HG03175 (cell line): ENCODE measurements around the gene MRPS21.
"Not testable (repeated sequence)": the region's sequence is repeated elsewhere in the genome, so short reads cannot be mapped to it uniquely, and the experiment has no call there.

ENCODE experiments used
- ATAC-seq: cut with Tn5 transposase; IDR thresholded peaks from one replicate; pipeline ENCODE4 v1.9.1; 2021; ENCODE audit warnings: mild to moderate bottlenecking, moderate library complexity; ENCODE audit not compliant: unreplicated experiment

The MRPS21 gene

DNA sequence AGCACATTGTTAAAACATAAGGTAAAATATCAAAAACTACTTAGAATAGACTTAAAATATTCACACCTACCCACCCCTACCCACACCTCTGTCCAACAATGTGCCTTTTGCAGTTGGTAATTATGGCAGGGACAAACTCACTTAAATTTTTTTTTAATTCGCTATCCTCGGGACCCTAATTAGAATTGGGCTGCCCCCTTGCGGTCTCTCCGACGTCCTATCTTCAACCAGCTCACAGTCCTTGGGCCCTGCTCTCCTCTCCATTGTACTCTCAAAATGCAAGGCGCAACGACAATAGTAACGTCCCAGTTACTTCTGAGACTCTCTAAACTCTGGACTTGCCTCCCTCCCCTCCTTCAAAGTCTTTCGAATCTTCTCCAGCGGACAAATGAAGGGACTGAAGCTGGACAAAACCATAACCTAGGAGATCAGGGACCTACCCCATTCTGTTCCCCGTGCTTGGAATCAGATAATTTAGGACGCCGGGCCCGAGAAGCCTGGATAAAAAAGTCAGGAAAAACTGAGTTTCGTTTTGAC, 12.4 kb upstream of the MRPS21 start:
- no peak for ATAC-seq

DNA sequence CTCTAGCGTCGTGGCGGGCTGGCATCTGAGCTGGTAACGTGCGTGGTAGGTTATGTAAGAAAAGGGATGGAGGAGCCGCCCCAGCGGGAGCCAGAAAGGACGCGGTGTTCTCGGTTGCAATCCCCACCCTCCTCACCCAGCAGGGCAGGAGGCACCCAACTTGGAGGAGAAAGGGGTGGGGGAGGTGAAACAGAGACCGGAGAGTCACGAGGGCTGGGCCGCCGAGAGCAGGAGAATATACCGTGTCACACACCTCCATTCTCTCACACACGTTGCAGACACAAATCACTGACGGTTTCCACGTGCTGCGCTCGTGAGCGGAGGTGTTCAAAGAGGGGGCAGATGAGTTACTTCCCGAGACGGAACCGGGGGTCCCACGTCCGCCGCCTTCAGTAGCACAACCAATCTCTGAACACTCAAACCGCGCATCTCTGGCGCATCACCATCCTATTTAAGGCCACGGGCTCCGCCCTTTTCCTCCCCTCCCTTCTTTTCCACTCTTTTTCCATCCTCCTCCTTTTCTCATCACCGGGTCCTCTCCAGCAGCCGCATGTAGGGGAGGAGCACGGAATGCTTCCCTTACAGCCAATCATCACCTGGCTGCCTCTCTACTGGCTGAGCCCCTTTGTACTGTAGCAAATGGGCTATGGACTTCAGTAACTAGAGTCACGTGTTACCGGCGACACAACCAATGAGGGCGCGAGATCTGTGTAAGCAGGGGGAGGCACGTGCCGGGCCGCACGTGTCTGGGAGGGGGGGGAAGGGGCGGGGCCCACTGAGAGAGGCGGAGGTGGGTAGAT, 11.7 kb upstream of the MRPS21 start, which contains the start of gene CIART:
Gene CIART (plus strand): TSS at position 797 of the 800 bp plus-strand sequence. CDS start 714 bp downstream, outside the sequence.
- peak; percentile 86 for ATAC-seq

GRCh38 chr1:150282558-150282958, 11.1 kb upstream of the MRPS21 start:
- ATAC-seq: no peak

- no peak for ATAC-seq
These were observed 10.4 kb upstream of the MRPS21 start for GRCh38 chr1:150283260-150283659.

DNA sequence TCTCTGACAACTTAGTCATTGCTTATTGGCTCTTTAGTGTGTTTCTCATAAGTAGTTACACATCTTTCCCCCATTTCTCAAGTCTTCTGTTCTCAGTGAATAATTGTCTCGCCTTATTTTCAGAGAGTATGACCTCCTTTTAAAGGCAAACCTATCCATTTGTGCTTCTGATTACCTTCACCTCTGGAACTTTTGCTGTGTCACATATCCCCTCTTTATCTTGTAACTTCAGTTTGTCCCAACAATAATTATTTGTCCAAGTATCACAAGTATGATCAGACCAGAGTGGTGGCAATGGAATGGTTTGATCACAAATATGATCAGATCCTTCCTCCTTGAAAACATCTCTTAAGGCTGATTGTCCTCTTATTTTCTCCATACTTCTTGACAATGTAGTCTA, 5.3 kb upstream of the MRPS21 start:
- no peak for ATAC-seq

DNA sequence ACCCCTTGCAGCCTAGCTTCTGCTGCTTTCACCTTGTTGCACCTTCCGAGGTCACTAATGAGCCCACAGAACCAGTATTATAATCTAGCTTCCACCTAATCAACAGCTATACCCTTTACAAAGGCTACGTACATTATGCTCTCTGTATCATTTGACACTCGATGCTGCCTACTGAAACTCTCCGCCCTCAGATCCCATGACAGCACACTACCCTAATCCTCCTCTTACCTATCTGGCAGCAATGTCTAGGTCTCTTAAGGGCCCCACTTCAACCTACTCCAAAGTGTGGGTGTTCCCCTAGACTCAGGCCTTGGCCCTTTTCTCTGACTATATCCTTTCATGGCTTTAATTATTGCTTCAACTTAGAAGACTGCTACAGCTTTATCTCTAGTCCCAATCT, 4.8 kb upstream of the MRPS21 start:
- no peak for ATAC-seq

DNA sequence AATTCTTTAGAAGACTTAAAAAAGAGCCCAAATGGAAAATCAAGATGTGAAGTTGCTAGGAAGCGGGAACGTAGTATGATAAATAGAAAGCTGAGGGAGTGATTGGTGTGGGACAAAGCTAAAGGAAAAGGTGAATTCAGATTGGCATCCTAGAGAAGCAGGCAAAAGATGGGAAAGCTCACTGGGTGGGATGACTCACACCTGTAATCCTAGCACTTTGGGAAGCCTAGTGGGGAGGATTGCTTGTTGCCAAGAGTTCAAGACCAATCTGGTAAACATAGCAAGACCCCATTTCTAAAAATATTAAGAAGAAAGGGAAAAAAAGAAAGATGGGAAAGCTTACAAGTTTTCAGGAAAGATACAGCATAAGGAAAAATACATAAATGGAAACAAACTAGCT, 1.8 kb downstream of the MRPS21 start:
- no peak for ATAC-seq

DNA sequence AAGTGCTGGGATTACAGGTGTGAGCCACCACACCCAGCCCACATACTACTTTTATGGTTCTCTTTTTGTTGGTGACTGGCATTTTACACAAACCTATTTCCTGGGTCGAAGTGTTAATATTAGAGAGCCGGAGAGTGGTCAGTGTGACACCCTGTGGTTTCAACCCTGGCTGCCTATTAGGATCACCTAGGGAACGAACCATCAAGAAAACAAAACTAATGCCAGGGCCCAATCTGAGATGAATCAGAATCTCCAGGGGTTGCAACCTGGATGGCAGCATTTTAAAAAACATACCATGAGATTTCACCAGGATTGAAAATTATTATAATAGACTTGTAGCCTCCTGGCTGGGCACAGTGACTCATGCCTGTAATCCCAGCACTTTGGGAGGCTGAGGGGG, 6.1 kb downstream of the MRPS21 start:
- no peak for ATAC-seq

DNA sequence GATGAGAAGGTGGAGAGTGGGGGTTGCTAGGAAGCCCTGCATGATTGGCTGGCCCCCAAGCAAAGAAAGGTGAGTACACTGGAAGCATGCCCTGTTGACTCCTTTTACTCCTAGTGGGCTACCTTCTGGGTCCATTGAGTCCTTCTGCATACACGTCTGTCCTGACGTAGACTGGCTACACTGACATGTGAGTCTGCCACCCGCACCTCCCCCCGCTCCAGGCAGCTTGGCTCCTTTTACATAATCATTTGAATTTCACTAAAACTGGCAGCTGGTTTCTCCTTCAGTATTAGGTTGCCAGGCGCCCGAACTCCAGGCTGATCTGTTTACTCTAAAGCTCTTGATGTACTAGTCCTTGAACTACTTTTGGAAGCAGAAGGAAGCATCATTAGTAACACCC, 8.7 kb downstream of the MRPS21 start:
- ATAC-seq: no peak

DNA sequence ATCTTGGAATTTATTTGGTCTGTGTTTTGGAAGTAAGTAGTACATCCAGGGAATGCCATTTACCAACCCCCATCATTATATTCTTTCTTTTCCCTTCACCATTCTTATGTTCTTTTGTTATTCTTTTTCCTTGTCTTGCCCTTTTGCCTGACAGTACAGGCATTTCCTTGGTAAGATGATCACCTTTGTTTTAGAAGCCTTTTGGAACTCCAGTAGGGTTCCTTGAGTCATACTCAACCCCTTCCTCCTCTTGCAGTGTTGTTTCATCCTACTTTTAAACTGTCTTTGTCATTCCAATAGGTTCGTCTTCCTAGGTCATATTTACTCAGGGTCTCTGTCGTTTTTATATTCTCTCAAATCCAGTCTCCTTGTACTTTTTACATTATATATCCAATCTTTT, 9.2 kb downstream of the MRPS21 start:
- no peak for ATAC-seq

DNA sequence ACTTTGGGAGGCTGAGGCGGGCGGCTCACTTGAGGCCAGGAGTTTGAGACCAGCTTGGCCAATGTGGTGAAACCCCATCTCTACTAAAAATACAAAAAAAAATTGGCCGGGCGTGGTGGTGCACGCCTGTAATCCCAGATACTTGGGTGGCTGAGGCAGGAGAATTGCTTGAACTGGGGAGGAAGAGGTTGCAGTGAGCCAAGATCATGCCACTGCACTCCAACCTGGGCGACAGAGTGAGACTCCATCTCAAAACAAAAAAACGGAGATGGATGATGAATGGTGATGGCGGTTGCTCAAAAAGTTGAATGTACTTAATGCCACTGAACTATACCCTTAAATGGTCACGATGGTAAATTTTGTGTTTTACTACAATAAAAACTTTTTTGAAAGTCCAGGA, 14.9 kb downstream of the MRPS21 start:
- not testable (repeated sequence) for ATAC-seq

GRCh38 chr1:150309758-150310508, 16.3 kb downstream of the MRPS21 start:
- ATAC-seq: no peak

DNA sequence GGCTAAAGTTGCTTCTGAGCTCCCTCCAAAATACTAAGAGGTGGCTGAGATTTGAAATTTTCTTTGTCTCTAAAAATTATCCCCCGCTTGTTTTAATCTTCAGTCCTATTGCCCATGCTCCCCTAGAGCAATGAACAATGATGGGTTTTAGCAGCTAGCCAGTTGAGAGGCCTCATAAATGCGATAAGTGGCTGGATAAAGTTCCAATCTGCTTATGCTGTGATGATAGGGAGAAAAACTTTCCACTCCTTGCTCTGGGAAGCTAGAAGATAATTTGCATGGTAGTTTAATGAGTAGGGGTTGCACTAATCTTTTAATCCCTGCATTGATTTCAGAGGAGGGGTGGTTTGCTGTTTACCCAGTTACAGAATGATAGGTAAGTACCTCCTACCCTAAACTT, 18.1 kb downstream of the MRPS21 start:
- ATAC-seq: no peak

DNA sequence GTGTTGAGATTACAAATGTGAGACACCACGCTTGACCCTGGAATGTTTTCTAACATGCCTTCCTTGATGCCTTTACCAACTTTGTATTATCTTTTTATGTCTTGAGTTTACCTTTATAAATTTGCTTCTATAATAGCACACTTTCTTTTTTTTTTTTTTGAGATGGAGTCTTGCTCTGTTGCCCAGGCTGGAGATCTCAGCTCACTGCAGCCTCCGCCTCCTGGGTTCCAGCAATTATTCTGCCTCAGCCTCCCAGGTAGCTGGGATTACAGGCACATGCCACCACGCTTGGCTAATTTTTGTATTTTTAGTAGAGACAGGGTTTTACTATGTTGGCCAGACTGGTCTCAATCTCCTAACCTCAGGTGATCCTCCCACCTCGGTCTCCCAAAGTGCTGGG, 21.0 kb downstream of the MRPS21 start:
- ATAC-seq: not testable (repeated sequence)

DNA sequence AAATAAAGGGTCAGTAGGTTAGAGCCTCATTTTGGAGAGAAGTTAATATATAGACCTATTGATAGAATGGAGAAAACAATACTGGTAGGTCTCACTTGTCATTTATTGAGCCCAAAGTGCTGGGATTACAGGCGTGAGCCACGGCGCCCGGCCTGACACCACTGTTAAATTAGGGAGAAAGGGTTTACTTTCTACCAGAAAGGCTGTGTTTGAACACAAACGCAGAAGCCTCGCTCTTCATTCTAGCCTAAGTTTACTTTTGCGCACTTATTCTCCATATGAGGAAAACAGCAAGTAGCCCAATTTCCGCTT, 27.0 kb downstream of the MRPS21 start:
- no peak for ATAC-seq

DNA sequence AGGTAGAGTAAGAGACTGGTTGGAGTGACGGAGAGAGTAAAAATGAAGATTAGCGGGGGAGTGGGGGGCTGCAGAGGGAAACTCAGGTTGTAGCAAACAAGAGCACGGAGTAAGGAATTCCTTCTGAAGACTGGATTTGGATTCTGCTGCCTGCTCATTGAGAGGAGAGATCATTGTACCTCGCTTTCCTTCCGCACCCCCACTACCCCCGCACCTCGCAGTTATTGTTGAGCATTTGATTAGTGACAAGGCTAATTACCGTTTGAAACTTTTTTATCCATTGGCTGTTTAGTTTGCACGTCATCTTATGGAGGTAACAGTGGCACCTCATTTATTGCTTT, 28.1 kb downstream of the MRPS21 start:
- ATAC-seq: no peak

DNA sequence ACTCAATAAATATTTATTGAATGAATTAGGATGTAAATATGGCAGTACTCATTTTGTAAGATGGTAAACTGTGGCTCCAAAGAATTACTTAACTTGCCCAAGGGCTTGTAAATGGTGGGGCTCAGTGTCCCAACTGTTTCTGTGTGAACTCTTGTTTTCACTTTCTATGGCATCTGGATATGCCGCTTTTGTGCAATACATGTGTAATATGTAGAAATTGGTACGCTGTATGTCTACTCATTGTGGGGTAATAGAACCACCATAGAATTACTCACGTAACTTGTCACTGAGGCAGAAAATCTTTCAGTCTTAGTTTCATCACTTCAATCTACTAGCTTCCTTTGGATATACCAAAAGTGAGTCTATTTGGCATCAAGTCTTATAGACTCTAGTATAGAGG, 28.6 kb downstream of the MRPS21 start:
- no peak for ATAC-seq

DNA sequence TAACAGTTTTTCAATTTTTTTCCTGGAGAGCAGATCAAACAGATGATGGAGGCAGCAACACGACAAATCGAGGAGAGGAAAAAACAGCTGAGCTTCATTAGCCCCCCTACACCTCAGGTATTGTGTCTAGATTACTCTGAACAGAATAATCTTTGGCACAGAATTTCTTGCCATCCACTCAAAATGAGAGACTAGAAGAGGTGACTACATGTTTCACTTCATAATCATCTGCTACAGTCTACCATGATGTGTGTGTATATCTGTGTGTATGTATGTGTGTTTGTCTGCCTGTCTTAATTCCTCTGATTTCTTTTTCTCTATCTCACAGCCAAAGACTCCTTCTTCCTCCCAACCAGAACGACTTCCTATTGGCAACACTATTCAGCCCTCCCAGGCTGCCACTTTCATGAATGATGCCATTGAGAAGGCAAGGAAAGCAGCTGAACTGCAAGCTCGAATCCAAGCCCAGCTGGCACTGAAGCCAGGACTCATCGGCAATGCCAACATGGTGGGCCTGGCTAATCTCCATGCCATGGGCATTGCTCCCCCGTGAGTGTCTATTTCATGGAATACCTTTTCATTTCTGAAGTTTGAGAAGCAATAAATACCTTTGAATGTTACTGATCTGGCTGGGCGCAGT, 39.1 kb downstream of the MRPS21 start:
- ATAC-seq: no peak

- no peak for ATAC-seq
These were observed 52.7 kb downstream of the MRPS21 start for GRCh38 chr1:150346316-150346715.

DNA sequence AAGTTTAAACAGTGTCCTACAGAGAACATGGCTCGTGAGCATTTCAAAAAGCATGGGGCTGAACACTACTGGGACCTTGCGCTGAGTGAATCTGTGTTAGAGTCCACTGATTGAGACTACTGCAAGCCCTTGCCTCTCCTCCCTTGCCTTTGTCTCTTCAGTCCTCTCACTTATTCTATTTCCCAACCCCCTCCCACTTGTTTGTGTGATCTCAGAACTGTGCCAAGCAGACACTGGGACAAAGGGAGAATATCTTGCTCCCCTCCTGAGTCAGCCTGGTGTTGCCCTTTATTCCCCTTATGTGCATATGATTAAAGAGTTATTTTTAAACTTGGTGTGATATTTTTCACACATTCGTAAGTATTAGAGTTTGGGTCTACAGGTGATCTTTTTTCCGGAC, 59.2 kb downstream of the MRPS21 start:
- ATAC-seq: no peak
